ENCODE data around the gene FRMD4A.
"Not testable (repeated sequence)": the region's sequence is repeated elsewhere in the genome, so short reads cannot be mapped to it uniquely, and the experiment has no call there.

Gene FRMD4A

GRCh38 chr10:14240253-14241189 lies 90.2 kb downstream of the FRMD4A start:
- DNase-seq (ENCODE audit: low spot score) = no peak

- not testable (repeated sequence) for DNase-seq (ENCODE audit: low spot score)
Measured at GRCh38 chr10:14238659-14239058, 92.1 kb downstream of the FRMD4A start.

- no peak for DNase-seq (ENCODE audit: low spot score)
Measured at GRCh38 chr10:14236341-14236740, 94.4 kb downstream of the FRMD4A start.

GRCh38 chr10:14235566-14236195 lies 95.0 kb downstream of the FRMD4A start:
- no peak for DNase-seq (ENCODE audit: low spot score)

- no peak for DNase-seq (ENCODE audit: low spot score)
Measured at GRCh38 chr10:14233566-14233965, 97.2 kb downstream of the FRMD4A start.

GRCh38 chr10:14228798-14229197 lies 101.9 kb downstream of the FRMD4A start:
- not testable (repeated sequence) for DNase-seq (ENCODE audit: low spot score)

GRCh38 chr10:14225379-14225778 lies 105.3 kb downstream of the FRMD4A start:
- DNase-seq (ENCODE audit: low spot score) = no peak

- no peak for DNase-seq (ENCODE audit: low spot score)
Measured at GRCh38 chr10:14220026-14220425, 110.7 kb downstream of the FRMD4A start.

- DNase-seq (ENCODE audit: low spot score) = no peak
Measured at GRCh38 chr10:14219411-14219810, 111.3 kb downstream of the FRMD4A start.

GRCh38 chr10:14215641-14216040 lies 115.1 kb downstream of the FRMD4A start:
- DNase-seq (ENCODE audit: low spot score) = no peak

GRCh38 chr10:14213703-14214102 lies 117.0 kb downstream of the FRMD4A start:
- not testable (repeated sequence) for DNase-seq (ENCODE audit: low spot score)

- DNase-seq (ENCODE audit: low spot score) = no peak
Measured at GRCh38 chr10:14211610-14212009, 119.1 kb downstream of the FRMD4A start.

GRCh38 chr10:14208231-14208630 lies 122.5 kb downstream of the FRMD4A start:
- no peak for DNase-seq (ENCODE audit: low spot score)

GRCh38 chr10:14205233-14205632 lies 125.5 kb downstream of the FRMD4A start:
- DNase-seq (ENCODE audit: low spot score) = no peak

- no peak for DNase-seq (ENCODE audit: low spot score)
Measured at GRCh38 chr10:14200698-14201544, 129.8 kb downstream of the FRMD4A start.

GRCh38 chr10:14199098-14199497 lies 131.6 kb downstream of the FRMD4A start:
- DNase-seq (ENCODE audit: low spot score) = not testable (repeated sequence)

- DNase-seq (ENCODE audit: low spot score) = no peak
Measured at GRCh38 chr10:14198078-14198477, 132.6 kb downstream of the FRMD4A start.

- DNase-seq (ENCODE audit: low spot score) = no peak
Measured at GRCh38 chr10:14196113-14196512, 134.6 kb downstream of the FRMD4A start.

- DNase-seq (ENCODE audit: low spot score) = no peak
Measured at GRCh38 chr10:14195433-14195832, 135.3 kb downstream of the FRMD4A start.

- no peak for DNase-seq (ENCODE audit: low spot score)
Measured at GRCh38 chr10:14192746-14193145, 138.0 kb downstream of the FRMD4A start.

GRCh38 chr10:14191871-14192270 lies 138.9 kb downstream of the FRMD4A start:
- no peak for DNase-seq (ENCODE audit: low spot score)

- no peak for DNase-seq (ENCODE audit: low spot score)
Measured at GRCh38 chr10:14191407-14191806, 139.3 kb downstream of the FRMD4A start.

Data from CD4-positive, alpha-beta T cell treated with Interleukin-15 for 4 hours (primary cell).